CD8-positive, alpha-beta memory T cell (primary cell): ENCODE results near the gene EFCAB6. TPM values are rescaled to one million over a fixed set of nuclear protein-coding genes. Genes with fewer than 3 reads are reported as not detected.

Source experiments
- CTCF ChIA-PET: fragments of 350-600 bp; sonication (Branson Sonifier 250); formaldehyde crosslinking; loops from one replicate; lab custom pipeline; 2021; ENCODE audit warnings: antibody characterized with exemption; lab: Charles Lee
- POLR2A ChIA-PET: fragments of 350-600 bp; sonication (Branson Sonifier 250); formaldehyde crosslinking; loops from one replicate; lab custom pipeline; 2021; ENCODE audit warnings: antibody characterized with exemption; lab: Charles Lee
- DNase-seq, 5 donors: peaks; one replicate each; pipeline versions ENCODE4 v3.0.0 to v3.0.0-alpha.2; 2020 to 2022; ENCODE audit warnings: mixed read lengths in 1 of 5
- H3K27ac ChIP-seq: one replicate; pipeline ENCODE4 v1.7.0; 2013; ENCODE audit warnings: low read depth, mild to moderate bottlenecking, low read length, moderate library complexity
- H3K27me3 ChIP-seq: 2 replicates; pipeline ENCODE4 v1.7.0; 2013; ENCODE audit warnings: low read length, mild to moderate bottlenecking; ENCODE audit not compliant: insufficient read depth, poor library complexity, severe bottlenecking
- H3K36me3 ChIP-seq: 2 replicates; pipeline ENCODE4 v1.7.0; 2013; ENCODE audit warnings: mild to moderate bottlenecking, low read length, moderate library complexity; ENCODE audit not compliant: insufficient read depth
- H3K4me1 ChIP-seq: 2 replicates; pipeline ENCODE4 v1.7.0; 2013; ENCODE audit warnings: mild to moderate bottlenecking, low read length, moderate library complexity; ENCODE audit not compliant: insufficient read depth
- H3K4me3 ChIP-seq: 2 replicates; pipeline ENCODE4 v1.7.0; 2013; ENCODE audit warnings: mild to moderate bottlenecking, low read length
- H3K9me3 ChIP-seq: 2 replicates; pipeline ENCODE4 v1.7.0; 2013; ENCODE audit warnings: mild to moderate bottlenecking, low read length
- H3K27ac Mint-ChIP-seq, 8 donors: one replicate each; pipeline ENCODE4 v1.8.0; 2020 to 2021; ENCODE audit warnings: mixed read lengths in 8 of 8, mild to moderate bottlenecking in 6 of 8, inconsistent platforms in 3 of 8, moderate library complexity in 3 of 8
- H3K27me3 Mint-ChIP-seq, 2 donors: one replicate each; pipeline ENCODE4 v1.8.0; 2020 to 2021; ENCODE audit warnings: mixed read lengths in 2 of 2, mild to moderate bottlenecking in 1 of 2, moderate library complexity in 1 of 2
- H3K36me3 Mint-ChIP-seq, 3 donors: one replicate each; pipeline ENCODE4 v1.8.0; 2020 to 2021; ENCODE audit warnings: mixed read lengths in 3 of 3, inconsistent platforms in 1 of 3, mild to moderate bottlenecking in 1 of 3
- H3K4me1 Mint-ChIP-seq, 3 donors: one replicate each; pipeline ENCODE4 v1.8.0; 2020 to 2021; ENCODE audit warnings: mixed read lengths in 3 of 3, inconsistent platforms in 1 of 3, mild to moderate bottlenecking in 1 of 3
- H3K4me3 Mint-ChIP-seq, 7 donors: one replicate each; pipeline ENCODE4 v1.8.0; 2020 to 2021; ENCODE audit warnings: mixed read lengths in 7 of 7, mild to moderate bottlenecking in 6 of 7, moderate library complexity in 4 of 7, inconsistent platforms in 2 of 7
- H3K9me3 Mint-ChIP-seq, 5 donors: one replicate each; pipeline ENCODE4 v1.8.0; 2020 to 2022; ENCODE audit warnings: mixed read lengths in 5 of 5, mild to moderate bottlenecking in 3 of 5, moderate library complexity in 2 of 5, inconsistent platforms in 1 of 5
- polyA plus RNA-seq: library from polyadenylated mRNA; unstranded; fragments of 300-500 nt; fragmentation: Illumina TruSeq; gene quantifications from one replicate; pipeline ENCODE4 v1.2.3, GENCODE V29; 2021
- total RNA-seq, 2 experiments: library from RNA; stranded (reverse); gene quantifications; one replicate each; pipeline ENCODE4 v1.2.3, GENCODE V29; 2021

The EFCAB6 gene
- total and polyA plus RNA-seq, 3 experiments from 2014 or later, result 0.22 to 0.72 (median 0.64) TPM

DNA sequence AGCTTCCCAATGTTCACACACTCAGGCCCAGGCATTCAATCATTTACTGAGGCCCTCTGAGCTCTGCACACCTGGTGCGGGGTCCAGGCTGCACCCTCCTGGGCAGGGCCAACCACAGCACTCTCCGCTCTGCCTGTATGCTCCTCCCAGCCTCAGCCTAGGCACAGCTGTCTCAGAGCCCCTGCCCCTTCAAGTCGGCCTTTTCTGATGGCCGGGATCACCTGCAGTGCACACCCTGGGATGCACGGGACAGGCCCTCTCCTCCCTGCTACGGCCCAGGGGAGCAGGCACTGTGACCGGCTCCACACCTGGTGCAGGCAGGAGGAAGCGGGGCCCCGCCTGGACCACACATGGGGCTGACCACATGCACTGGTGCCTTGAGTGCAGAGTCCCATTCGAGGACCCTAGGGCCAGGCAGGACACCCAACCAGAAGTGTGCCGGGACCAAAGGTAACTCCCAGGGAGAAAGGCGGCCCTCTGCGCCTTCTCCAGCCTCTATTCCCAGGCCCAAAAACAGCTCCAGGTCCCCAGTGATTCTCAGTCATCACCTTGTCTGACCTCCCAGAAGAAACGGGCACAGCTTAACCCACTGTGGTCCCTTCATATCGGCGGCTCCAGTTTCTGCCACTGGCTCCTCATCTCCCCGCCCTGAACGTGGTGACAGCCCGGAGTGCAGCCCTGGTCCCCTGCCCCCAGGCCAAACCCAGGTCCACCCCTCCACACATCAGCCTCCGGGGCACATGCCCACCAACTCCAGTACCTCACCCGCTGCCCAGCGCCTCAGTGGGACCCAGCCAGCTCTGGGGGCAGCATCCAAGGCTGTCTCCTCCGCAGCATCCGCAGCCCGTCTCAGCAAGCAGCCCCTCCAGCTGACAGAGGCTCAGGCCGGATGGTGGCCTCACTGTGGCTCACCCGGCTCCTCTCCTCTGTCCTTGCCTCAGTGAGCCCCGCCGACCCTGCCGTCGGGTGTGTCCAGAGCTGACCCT lies 32.7 kb upstream of the EFCAB6 start:
- Mint-ChIP-seq H3K27ac (no peak overlapping the region), H3K36me3 (no peaks in the 10 kb centered on the region), H3K9me3 (no peaks in the 10 kb centered on the region), H3K4me3 (no peak overlapping the region), H3K27me3 (peaks cover 9 to 22% of the 10 kb centered on the region in 2 donors), H3K4me1 (no peaks in the 10 kb centered on the region)
- H3K27me3 ChIP-seq, result no peaks in the 10 kb centered on the region
- no peak overlapping the region for H3K27ac ChIP-seq
- H3K4me1 ChIP-seq, result no peaks in the 10 kb centered on the region
- H3K9me3 ChIP-seq, result no peaks in the 10 kb centered on the region
- POLR2A ChIA-PET, result no interaction called here
- peak in 1 of 5 donors; percentile 30 for DNase-seq
- no peak overlapping the region for H3K4me3 ChIP-seq
- H3K36me3 ChIP-seq, result no peaks in the 10 kb centered on the region
- CTCF ChIA-PET, result no interaction called here

DNA sequence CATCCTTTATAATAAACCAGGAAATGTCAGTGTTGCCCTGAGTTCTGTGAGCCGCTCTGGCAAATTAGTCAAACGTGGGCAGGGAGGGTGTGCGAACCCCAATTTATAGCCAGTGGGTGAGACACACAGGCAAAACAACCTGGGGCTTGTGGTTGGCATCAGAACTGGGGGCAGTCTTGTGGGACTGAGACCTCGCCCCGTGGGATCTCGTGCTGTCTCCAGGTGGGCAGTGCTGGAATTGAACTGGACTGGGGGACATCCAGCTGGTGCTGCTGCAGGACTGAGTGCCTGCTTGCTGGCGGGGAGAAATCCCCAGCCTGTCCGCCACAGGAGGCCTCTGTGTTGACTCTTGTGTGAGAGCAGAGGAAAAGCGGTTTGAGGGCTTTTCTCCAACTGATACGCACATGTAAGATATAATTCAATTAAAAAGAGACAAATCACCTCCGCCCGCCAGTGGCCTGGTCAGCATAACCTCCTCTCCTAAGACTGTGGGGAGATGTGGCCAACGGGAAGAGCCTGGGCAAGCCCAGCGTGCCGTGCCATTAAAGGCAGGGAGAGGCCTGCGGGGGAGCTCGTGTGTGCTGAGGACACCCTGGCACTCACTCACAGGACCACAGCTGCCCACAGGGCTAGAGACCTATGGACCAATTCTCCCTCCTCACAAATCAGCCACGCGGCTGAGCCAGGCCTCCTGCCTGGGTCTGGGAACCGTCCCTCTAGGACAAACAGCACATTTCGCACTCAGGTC lies 31.9 kb upstream of the EFCAB6 start:
- H3K4me1 Mint-ChIP-seq, result no peaks in the 10 kb centered on the region
- Histone ChIP-seq H3K4me3 (no peak overlapping the region), H3K27me3 (no peaks in the 10 kb centered on the region), H3K27ac (no peak overlapping the region), H3K4me1 (no peaks in the 10 kb centered on the region), H3K9me3 (no peaks in the 10 kb centered on the region), H3K36me3 (no peaks in the 10 kb centered on the region)
- peak in 1 of 5 donors; percentile 20 for DNase-seq
- H3K9me3 Mint-ChIP-seq, result no peaks in the 10 kb centered on the region
- H3K4me3 Mint-ChIP-seq, result no peak overlapping the region
- ChIA-PET CTCF (no interaction called here), POLR2A (no interaction called here)
- H3K27ac Mint-ChIP-seq, result peak overlapping the region in 1 of 8 donors; percentile 75
- no peaks in the 10 kb centered on the region for H3K36me3 Mint-ChIP-seq
- peaks cover 7 to 16% of the 10 kb centered on the region in 2 donors for H3K27me3 Mint-ChIP-seq

DNA sequence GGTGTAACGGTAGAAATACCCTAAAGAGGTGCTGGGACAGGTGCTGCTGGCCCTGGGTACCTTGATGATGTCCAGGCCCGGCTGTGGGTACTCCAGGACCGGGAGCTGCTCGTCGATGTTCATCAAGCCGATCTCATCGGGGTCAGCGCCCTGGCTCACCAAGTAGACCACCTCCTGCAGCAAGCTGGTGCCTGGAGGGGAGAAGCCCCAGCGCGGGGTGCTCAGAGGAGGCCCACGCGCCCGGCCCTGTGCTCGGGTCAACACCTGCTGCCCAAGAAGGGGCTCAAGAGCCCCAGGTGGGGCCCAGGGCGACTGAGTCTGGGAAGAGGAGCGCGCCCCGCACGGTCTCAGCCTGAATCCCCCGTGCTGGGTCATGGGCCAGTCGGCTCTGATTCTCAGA lies 29.6 kb upstream of the EFCAB6 start:
- Mint-ChIP-seq H3K27ac (no peak overlapping the region), H3K36me3 (no peaks in the 10 kb centered on the region), H3K27me3 (peaks cover 5 to 10% of the 10 kb centered on the region in 2 donors), H3K9me3 (no peaks in the 10 kb centered on the region), H3K4me3 (no peak overlapping the region), H3K4me1 (no peaks in the 10 kb centered on the region)
- ChIA-PET CTCF (no interaction called here), POLR2A (no interaction called here)
- Histone ChIP-seq H3K9me3 (no peaks in the 10 kb centered on the region), H3K4me1 (no peaks in the 10 kb centered on the region), H3K27ac (no peak overlapping the region), H3K4me3 (no peak overlapping the region), H3K27me3 (no peaks in the 10 kb centered on the region), H3K36me3 (no peaks in the 10 kb centered on the region)
- peak in 1 of 5 donors; percentile 35 for DNase-seq

DNA sequence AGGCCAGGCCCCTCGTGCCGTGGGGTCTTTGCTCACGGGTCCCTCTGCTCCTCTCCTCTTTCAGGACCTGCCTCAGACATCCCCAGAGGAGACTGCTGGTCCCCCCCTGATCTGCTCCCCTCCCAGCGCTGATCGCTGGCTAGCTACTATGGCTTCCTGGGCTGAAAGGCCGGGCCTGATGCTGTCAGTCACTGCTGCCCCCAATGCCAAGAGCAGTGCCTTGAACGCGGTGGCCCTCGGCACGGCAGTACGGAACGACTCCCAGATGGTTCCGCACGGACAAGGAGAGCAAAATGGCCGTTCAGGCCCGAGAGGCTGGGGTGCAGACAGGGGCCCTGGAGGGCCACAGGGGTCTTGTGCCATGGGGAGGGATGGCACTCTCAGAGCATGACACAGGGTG lies 28.7 kb upstream of the EFCAB6 start:
- ChIA-PET CTCF (no interaction called here), POLR2A (no interaction called here)
- H3K4me1 ChIP-seq, result no peaks in the 10 kb centered on the region
- DNase-seq, result no peak
- no peaks in the 10 kb centered on the region for H3K36me3 Mint-ChIP-seq
- no peak overlapping the region for H3K4me3 ChIP-seq
- no peak overlapping the region for H3K27ac Mint-ChIP-seq
- no peak overlapping the region for H3K4me3 Mint-ChIP-seq
- no peaks in the 10 kb centered on the region for H3K9me3 ChIP-seq
- H3K27me3 Mint-ChIP-seq, result peaks cover 2 to 3% of the 10 kb centered on the region in 2 donors
- no peaks in the 10 kb centered on the region for H3K9me3 Mint-ChIP-seq
- H3K4me1 Mint-ChIP-seq, result no peaks in the 10 kb centered on the region
- no peak overlapping the region for H3K27ac ChIP-seq
- no peaks in the 10 kb centered on the region for H3K27me3 ChIP-seq
- H3K36me3 ChIP-seq, result no peaks in the 10 kb centered on the region

DNA sequence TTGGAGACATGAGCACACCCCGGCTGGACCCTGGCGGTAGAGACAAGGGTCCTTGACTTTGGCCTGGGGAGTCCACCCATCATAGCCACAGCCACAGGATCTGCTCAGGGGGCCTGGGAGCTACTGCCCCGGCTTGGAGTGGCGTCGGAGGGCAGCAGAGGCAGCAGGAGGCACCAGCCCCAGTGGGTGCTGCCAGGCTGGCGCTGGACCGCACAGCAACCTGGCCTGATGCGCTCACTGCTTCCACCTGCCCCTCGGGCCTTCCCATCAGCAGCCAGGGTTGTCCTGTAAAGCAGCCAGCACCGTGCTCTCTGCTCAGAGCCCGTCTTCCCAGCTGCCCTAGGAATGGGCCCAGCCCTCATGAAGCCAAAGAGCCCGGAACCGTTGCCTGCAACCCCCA lies 28.3 kb upstream of the EFCAB6 start:
- no peaks in the 10 kb centered on the region for H3K9me3 ChIP-seq
- DNase-seq, result no peak
- Mint-ChIP-seq H3K9me3 (no peaks in the 10 kb centered on the region), H3K27me3 (peaks cover 2 to 5% of the 10 kb centered on the region in 2 donors), H3K27ac (no peak overlapping the region), H3K4me1 (no peaks in the 10 kb centered on the region), H3K4me3 (no peak overlapping the region), H3K36me3 (no peaks in the 10 kb centered on the region)
- no peaks in the 10 kb centered on the region for H3K4me1 ChIP-seq
- CTCF ChIA-PET, result no interaction called here
- H3K27ac ChIP-seq, result no peak overlapping the region
- H3K36me3 ChIP-seq, result no peaks in the 10 kb centered on the region
- no peaks in the 10 kb centered on the region for H3K27me3 ChIP-seq
- no peak overlapping the region for H3K4me3 ChIP-seq
- POLR2A ChIA-PET, result no interaction called here

DNA sequence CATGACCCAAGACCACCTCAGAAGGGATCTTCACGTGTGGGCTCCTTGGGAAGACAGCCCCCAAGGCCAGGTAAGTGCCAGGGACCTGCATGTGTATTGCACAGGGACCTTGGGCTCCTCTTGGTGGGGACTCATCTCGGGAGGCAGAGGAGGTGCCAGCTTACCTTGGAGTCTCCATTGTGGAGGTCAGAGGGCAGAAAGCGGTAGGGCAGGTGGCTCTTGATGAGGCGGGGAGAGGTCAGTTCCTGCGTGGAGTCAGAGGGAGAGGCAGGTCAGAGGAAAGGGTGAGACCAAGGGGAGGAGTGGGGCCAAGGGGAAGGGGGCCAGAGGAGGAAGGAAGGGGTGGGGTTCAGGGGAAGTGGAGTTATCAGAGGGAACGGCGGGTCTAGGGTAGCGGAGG lies 27.7 kb upstream of the EFCAB6 start:
- peak in 1 of 5 donors; percentile 23 for DNase-seq
- Histone ChIP-seq H3K27me3 (no peaks in the 10 kb centered on the region), H3K4me3 (no peak overlapping the region), H3K9me3 (no peaks in the 10 kb centered on the region), H3K4me1 (no peaks in the 10 kb centered on the region), H3K27ac (no peak overlapping the region), H3K36me3 (no peaks in the 10 kb centered on the region)
- Mint-ChIP-seq H3K4me3 (no peak overlapping the region), H3K27me3 (peaks cover 2 to 7% of the 10 kb centered on the region in 2 donors), H3K4me1 (no peaks in the 10 kb centered on the region), H3K36me3 (no peaks in the 10 kb centered on the region), H3K27ac (no peak overlapping the region), H3K9me3 (no peaks in the 10 kb centered on the region)
- CTCF ChIA-PET, result no interaction called here
- POLR2A ChIA-PET, result no interaction called here

DNA sequence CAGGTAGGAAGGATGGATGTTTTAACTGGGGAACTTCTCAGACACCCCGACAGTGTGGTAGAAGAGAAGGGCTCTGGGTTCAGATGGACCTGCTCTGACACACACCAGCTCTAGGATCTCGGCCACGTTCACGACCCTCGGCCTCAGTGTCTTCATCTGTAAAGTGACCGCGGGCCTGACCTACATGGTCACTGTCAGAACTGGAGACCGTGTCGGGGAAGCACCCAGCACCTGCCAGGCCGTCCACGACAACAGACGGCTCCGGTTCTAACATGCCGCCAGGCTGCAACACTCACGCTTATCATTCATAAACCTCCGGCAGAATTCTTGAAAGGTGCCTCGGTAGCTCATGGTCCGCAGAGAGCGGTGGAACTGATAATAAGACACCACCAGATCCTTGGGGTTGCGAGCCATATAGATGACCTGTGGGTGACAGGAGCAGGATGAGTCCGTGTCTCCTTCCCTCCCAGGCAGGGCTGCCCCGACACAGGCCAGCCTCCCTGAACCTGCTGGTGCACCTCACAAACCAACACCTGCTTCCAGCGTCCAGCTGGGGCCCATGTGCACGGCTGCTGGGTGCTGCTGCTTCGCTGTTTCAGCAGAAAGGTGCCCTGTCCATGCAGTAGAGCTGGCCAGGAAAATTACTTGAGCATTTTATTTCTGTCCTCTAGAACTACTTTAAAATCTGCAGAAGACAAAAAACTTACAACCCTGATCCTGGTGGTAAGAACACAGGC lies 26.6 kb upstream of the EFCAB6 start:
- CTCF ChIA-PET, result no interaction called here
- POLR2A ChIA-PET, result no interaction called here
- no peaks in the 10 kb centered on the region for H3K36me3 Mint-ChIP-seq
- no peak overlapping the region for H3K4me3 Mint-ChIP-seq
- Histone ChIP-seq H3K36me3 (no peaks in the 10 kb centered on the region), H3K27me3 (no peaks in the 10 kb centered on the region), H3K4me1 (no peaks in the 10 kb centered on the region), H3K9me3 (no peaks in the 10 kb centered on the region), H3K4me3 (no peak overlapping the region), H3K27ac (no peak overlapping the region)
- no peak overlapping the region for H3K27ac Mint-ChIP-seq
- peak in 1 of 5 donors; percentile 35 for DNase-seq
- peaks cover 2 to 7% of the 10 kb centered on the region in 2 donors for H3K27me3 Mint-ChIP-seq
- H3K9me3 Mint-ChIP-seq, result no peaks in the 10 kb centered on the region
- H3K4me1 Mint-ChIP-seq, result no peaks in the 10 kb centered on the region
